A673 (cell line): Measurements from ENCODE around the gene BIRC6. TPM values are rescaled to one million over a fixed set of nuclear protein-coding genes. Genes with fewer than 3 reads are reported as not detected.
"Not testable (repeated sequence)": the region's sequence is repeated elsewhere in the genome, so short reads cannot be mapped to it uniquely, and the experiment has no call there.

Experiments
- BruUV-seq: library from RNA; stranded (reverse); fragments of 400-500 nt; replicated peaks from 2 replicates; lab custom pipeline; 2021; lab: Mats Ljungman, UMichigan
- CTCF ChIA-PET: fragments of 300-600 bp; sonication (Branson Sonifier 250); formaldehyde crosslinking; loops from one replicate; lab custom pipeline; 2022; ENCODE audit warnings: antibody characterized with exemption; lab: Charles Lee
- POLR2A ChIA-PET: fragments of 300-600 bp; sonication (Branson Sonifier 250); formaldehyde crosslinking; loops from one replicate; lab custom pipeline; 2022; ENCODE audit warnings: antibody characterized with exemption; ENCODE audit not compliant: low non-redundant PET; lab: Charles Lee
- DNase-seq: peaks from one replicate; pipeline ENCODE4 v3.0.0-alpha.2; 2015; ENCODE audit warnings: low spot score
- H3K27ac ChIP-seq: fragments of 200-600 bp; sonication (generic); 2 replicates; pipeline ENCODE4 v1.5.1; 2016; ENCODE audit warnings: mixed run types, low read depth, mild to moderate bottlenecking, mixed read lengths, antibody characterized with exemption, low read length; ENCODE audit not compliant: poor library complexity, severe bottlenecking
- H3K27me3 ChIP-seq: fragments of 200-600 bp; sonication (generic); replicated peaks from 2 replicates; pipeline ENCODE4 v1.6.1; 2017; ENCODE audit warnings: mixed run types, low read depth, mild to moderate bottlenecking, mixed read lengths, antibody characterized with exemption, low read length; ENCODE audit not compliant: insufficient read depth, poor library complexity
- H3K36me3 ChIP-seq: fragments of 200-600 bp; sonication (generic); 2 replicates; pipeline ENCODE4 v1.6.1; 2016; ENCODE audit warnings: mixed run types, mild to moderate bottlenecking, mixed read lengths, antibody characterized with exemption, low read length; ENCODE audit not compliant: insufficient read depth, poor library complexity, severe bottlenecking
- H3K4me1 ChIP-seq: fragments of 200-600 bp; sonication (generic); 2 replicates; pipeline ENCODE4 v1.6.1; 2017; ENCODE audit warnings: mixed run types, mild to moderate bottlenecking, mixed read lengths, antibody characterized with exemption, low read length; ENCODE audit not compliant: insufficient read depth, poor library complexity, severe bottlenecking
- H3K4me3 ChIP-seq: fragments of 200-600 bp; sonication (generic); 2 replicates; pipeline ENCODE4 v1.5.1; 2016; ENCODE audit warnings: low read depth, mixed run types, mild to moderate bottlenecking, mixed read lengths, low read length; ENCODE audit not compliant: poor library complexity, severe bottlenecking
- H3K9me3 ChIP-seq: fragments of 200-600 bp; sonication (generic); 2 replicates; pipeline ENCODE4 v1.6.1; 2016; ENCODE audit warnings: mixed run types, low read depth, mild to moderate bottlenecking, mixed read lengths, antibody characterized with exemption, low read length; ENCODE audit not compliant: poor library complexity, severe bottlenecking
- EZH2 ChIP-seq: fragments of 200-600 bp; sonication (generic); IDR thresholded peaks from 2 replicates; pipeline ENCODE4 v1.6.1; 2017; ENCODE audit warnings: borderline replicate concordance, low read depth, mild to moderate bottlenecking, mixed read lengths, antibody characterized with exemption, low read length; ENCODE audit not compliant: poor library complexity, severe bottlenecking
- intact Hi-C: fragments of 100-400 bp; cut with micrococcal nuclease; formaldehyde crosslinking; loops from one replicate; pipeline ENCODE4 v1.10.0; 2022; ENCODE audit not compliant: unreplicated experiment
- total RNA-seq: library from RNA; stranded (reverse); gene quantifications from 2 replicates; pipeline ENCODE4 v1.2.3, GENCODE V29; 2021
- TF ChIP-seq, protein P1 (sequence below): fragments of 300-800, 200-600 bp; sonication (generic); conservative IDR thresholded peaks from 2 replicates; pipeline ENCODE4 v1.5.1; 2017; ENCODE audit warnings: low read depth, mild to moderate bottlenecking, antibody characterized with exemption, low read length, moderate library complexity, mixed read lengths

BIRC6 gene
- total RNA-seq, 1 experiment from 2014 or later, result 75.9 TPM

DNA sequence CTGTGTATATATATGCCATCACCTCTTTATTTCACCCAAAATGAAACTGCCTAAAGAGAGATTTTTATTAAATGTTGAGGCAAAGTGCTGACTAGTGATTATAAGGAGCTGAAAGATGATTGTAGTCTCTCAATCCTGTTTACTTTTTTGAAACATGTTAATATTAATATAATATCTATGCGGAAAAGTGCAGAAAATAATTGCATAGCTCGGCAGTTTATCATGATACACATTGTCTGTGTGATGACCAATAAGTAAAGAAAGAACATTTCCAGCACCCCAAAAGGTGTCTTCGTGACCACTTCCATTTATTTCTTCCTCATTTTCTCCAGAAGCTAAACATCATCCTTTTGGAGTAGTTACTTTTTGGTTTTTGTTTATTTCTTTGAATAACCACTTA, 99.0 kb downstream of the BIRC6 start:
- no peak for TF ChIP-seq EZH2
- TF ChIP-seq, protein P1, sequence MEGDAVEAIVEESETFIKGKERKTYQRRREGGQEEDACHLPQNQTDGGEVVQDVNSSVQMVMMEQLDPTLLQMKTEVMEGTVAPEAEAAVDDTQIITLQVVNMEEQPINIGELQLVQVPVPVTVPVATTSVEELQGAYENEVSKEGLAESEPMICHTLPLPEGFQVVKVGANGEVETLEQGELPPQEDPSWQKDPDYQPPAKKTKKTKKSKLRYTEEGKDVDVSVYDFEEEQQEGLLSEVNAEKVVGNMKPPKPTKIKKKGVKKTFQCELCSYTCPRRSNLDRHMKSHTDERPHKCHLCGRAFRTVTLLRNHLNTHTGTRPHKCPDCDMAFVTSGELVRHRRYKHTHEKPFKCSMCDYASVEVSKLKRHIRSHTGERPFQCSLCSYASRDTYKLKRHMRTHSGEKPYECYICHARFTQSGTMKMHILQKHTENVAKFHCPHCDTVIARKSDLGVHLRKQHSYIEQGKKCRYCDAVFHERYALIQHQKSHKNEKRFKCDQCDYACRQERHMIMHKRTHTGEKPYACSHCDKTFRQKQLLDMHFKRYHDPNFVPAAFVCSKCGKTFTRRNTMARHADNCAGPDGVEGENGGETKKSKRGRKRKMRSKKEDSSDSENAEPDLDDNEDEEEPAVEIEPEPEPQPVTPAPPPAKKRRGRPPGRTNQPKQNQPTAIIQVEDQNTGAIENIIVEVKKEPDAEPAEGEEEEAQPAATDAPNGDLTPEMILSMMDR, result no peak
- Histone ChIP-seq H3K27me3 (no peaks in the 10 kb centered on the region), H3K4me1 (peaks cover 25% of the 10 kb centered on the region), H3K9me3 (no peaks in the 10 kb centered on the region), H3K36me3 (no peaks in the 10 kb centered on the region), H3K27ac (no peak overlapping the region), H3K4me3 (no peak overlapping the region)
- DNase-seq, result no peak
- CTCF ChIA-PET, result no interaction called here
- BruUV-seq, result no TSS peak
- intact Hi-C loops, result no loop called here
- POLR2A ChIA-PET, result no interaction called here

DNA sequence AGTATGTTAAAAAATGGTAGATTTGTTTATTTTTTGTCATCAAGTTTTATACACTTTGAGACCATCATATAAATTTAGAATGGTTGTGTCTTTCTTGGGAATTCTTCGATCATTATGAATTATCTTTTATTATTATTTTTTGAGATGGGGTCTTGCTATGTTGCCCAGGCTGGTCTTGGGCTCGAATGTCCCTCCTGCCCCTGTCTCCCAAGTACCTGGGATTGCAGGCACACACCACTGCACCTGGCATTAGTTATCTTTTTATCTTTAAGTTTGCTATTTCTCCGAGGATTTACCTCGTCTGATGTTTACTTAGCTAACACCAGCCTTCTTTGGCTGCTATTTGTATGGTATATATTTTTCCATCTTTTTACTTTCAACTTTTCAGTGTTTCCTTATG, 100.0 kb downstream of the BIRC6 start:
- no peak overlapping the region for H3K4me3 ChIP-seq
- H3K27ac ChIP-seq, result no peak overlapping the region
- TF ChIP-seq, protein P1, result no peak
- CTCF ChIA-PET, result no interaction called here
- POLR2A ChIA-PET, result no interaction called here
- intact Hi-C loops, result no loop called here
- BruUV-seq, result no TSS peak
- no peaks in the 10 kb centered on the region for H3K27me3 ChIP-seq
- no peaks in the 10 kb centered on the region for H3K9me3 ChIP-seq
- H3K4me1 ChIP-seq, result peaks cover 25% of the 10 kb centered on the region
- DNase-seq, result no peak
- H3K36me3 ChIP-seq, result no peaks in the 10 kb centered on the region

DNA sequence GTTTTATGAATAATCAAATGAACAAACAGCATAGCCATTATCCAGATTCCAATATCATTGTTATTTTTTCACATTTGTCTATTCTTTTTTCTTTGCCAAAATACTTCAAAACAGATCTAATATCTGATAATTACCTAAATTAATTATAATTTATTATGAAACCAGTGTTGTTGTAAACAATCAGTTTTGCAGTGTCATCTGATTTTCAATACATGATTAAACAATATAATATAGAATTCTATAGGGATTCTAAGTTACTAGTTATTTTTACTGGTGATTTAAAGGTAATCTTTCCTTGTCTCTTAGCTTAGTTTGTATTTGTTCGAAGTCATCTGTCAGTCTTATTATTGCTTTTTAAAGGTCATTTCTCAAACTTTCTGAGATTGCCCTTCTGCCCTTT, 101.0 kb downstream of the BIRC6 start:
- no peak for DNase-seq
- no TSS peak for BruUV-seq
- H3K36me3 ChIP-seq, result peaks cover under 1% of the 10 kb centered on the region
- intact Hi-C loops, result no loop called here
- H3K27ac ChIP-seq, result no peak overlapping the region
- peaks cover 16% of the 10 kb centered on the region for H3K4me1 ChIP-seq
- H3K27me3 ChIP-seq, result no peaks in the 10 kb centered on the region
- H3K4me3 ChIP-seq, result no peak overlapping the region
- H3K9me3 ChIP-seq, result no peaks in the 10 kb centered on the region
- no peak for TF ChIP-seq EZH2
- TF ChIP-seq, protein P1, result no peak
- CTCF ChIA-PET, result no interaction called here
- POLR2A ChIA-PET, result no interaction called here

DNA sequence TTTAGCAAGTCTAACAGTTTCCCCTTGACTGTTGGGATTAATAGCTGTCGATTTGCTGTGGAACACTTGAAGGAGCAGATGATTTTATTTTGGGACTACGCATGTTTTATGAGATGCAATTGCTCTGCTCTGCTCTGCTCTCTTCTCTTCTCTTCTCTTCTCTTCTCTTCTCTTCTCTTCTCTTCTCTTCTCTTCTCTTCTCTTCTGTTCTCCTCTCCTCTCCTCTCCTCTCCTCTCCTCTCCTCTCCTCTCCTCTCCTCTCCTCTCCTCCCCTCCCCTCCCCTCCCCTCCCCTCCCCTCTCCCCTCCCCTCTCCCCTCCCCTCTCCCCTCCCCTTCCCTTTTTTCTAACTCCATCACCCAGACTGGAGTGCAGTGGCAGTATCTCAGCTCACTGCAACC, 104.0 kb downstream of the BIRC6 start:
- H3K4me3 ChIP-seq, H3K4me1 ChIP-seq, H3K27me3 ChIP-seq, intact Hi-C loops, BruUV-seq, POLR2A ChIA-PET, H3K9me3 ChIP-seq, CTCF ChIA-PET, DNase-seq, H3K27ac ChIP-seq: not testable (repeated sequence)
- peaks cover 26% of the 10 kb centered on the region for H3K36me3 ChIP-seq
